ENCODE measurements around the gene SPOCK1. TPM values are rescaled to one million over a fixed set of nuclear protein-coding genes. Genes with fewer than 3 reads are reported as not detected.

The SPOCK1 gene
- total and polyA plus RNA-seq, 2 experiments from 2014 or later = 8.2 to 10.5 TPM

DNA sequence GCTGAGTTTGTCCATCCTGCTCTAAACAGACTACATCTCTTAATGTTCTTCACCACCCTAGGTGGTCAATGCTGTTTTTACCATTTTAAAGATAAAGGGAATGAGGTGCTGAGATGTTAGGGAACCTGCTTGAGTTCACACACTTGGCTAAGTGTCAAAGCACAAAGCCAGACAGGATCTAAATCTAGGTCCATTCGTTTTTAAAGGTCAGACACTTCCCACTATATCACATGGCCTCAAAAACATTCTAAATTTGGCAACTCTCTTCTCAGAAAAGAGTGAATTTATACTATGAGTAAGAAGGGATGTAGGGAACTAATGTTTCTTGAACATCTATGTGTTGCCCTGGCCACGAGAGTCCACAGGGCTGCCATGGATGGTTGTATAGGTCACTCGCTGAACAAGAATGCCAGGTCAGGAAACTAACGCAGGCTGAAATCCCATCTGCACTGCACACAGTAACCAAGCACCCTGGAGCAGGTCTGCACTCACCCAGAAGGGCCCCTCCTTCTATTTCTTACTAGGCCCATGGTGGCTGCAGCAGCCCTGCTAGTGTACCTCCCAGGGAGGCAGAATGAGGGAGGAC is 213.0 kb downstream of the SPOCK1 start:
- Histone ChIP-seq H2AFZ (no peak overlapping the region), H3K4me3 (no peak overlapping the region), H3K9me2 (ENCODE audit: insufficient read depth) (peaks cover 7% of the 10 kb centered on the region; the same call in 1 of the 2 replicates), H3K27ac (ENCODE audit: low read depth) (no peak overlapping the region), H3K79me2 (replicated peaks; ENCODE audit: insufficient read depth) (no peaks in the 10 kb centered on the region), H4K20me1 (replicated peaks; ENCODE audit: insufficient read depth) (no peaks in the 10 kb centered on the region), H3K27me3 (ENCODE audit: insufficient read depth) (no peaks in the 10 kb centered on the region), H3K36me3 (ENCODE audit: insufficient read depth) (no peaks in the 10 kb centered on the region), H3K4me1 (ENCODE audit: insufficient read depth) (no peaks in the 10 kb centered on the region), H3F3A (replicated peaks; ENCODE audit: low read depth) (no peaks in the 10 kb centered on the region), H3K4me2 (no peak overlapping the region)
- Mint-ChIP-seq H3K36me3 (ENCODE audit: low read depth) (no peaks in the 10 kb centered on the region), H3K4me1 (peaks cover 2% of the 10 kb centered on the region; the same call in 1 of the 3 replicates), H3K27ac (no peak overlapping the region), H3K9me3 (no peaks in the 10 kb centered on the region; the same call in 2 of the 3 replicates), H3K27me3 (ENCODE audit: insufficient read depth, low read depth, poor library complexity) (peaks cover 3% of the 10 kb centered on the region), H3K4me3 (no peak overlapping the region)
- no peak for DNase-seq (ENCODE audit: low spot score)
- ATAC-seq = no peak
- TF ChIP-seq ZNF331 (CRISPR knock-in tag; IDR thresholded peaks at IDR 0.05; ENCODE audit: low read depth) (no peak), STAT1 (IDR thresholded peaks at IDR 0.05; ENCODE audit: unreplicated experiment) (no peak), POLR2AphosphoS5 (IDR thresholded peaks at IDR 0.05; ENCODE audit: low read depth) (no peak), EZH2phosphoT487 (IDR thresholded peaks at IDR 0.05; ENCODE audit: unreplicated experiment) (no peak), NANOG (IDR thresholded peaks at IDR 0.05; ENCODE audit: borderline replicate concordance) (no peak), EZH2 (IDR thresholded peaks at IDR 0.05; ENCODE audit: low read depth, unreplicated experiment) (no peak), CREB1 (CRISPR knock-in tag; IDR thresholded peaks at IDR 0.05; ENCODE audit: low read depth) (no peak), JUNB (IDR thresholded peaks at IDR 0.05; ENCODE audit: unreplicated experiment) (no peak)
- TF ChIP-seq, protein P1, sequence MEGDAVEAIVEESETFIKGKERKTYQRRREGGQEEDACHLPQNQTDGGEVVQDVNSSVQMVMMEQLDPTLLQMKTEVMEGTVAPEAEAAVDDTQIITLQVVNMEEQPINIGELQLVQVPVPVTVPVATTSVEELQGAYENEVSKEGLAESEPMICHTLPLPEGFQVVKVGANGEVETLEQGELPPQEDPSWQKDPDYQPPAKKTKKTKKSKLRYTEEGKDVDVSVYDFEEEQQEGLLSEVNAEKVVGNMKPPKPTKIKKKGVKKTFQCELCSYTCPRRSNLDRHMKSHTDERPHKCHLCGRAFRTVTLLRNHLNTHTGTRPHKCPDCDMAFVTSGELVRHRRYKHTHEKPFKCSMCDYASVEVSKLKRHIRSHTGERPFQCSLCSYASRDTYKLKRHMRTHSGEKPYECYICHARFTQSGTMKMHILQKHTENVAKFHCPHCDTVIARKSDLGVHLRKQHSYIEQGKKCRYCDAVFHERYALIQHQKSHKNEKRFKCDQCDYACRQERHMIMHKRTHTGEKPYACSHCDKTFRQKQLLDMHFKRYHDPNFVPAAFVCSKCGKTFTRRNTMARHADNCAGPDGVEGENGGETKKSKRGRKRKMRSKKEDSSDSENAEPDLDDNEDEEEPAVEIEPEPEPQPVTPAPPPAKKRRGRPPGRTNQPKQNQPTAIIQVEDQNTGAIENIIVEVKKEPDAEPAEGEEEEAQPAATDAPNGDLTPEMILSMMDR (conservative IDR thresholded peaks at IDR 0.05; ENCODE audit: low read depth in 2 of 2) = no peak
- TF ChIP-seq, protein P2, sequence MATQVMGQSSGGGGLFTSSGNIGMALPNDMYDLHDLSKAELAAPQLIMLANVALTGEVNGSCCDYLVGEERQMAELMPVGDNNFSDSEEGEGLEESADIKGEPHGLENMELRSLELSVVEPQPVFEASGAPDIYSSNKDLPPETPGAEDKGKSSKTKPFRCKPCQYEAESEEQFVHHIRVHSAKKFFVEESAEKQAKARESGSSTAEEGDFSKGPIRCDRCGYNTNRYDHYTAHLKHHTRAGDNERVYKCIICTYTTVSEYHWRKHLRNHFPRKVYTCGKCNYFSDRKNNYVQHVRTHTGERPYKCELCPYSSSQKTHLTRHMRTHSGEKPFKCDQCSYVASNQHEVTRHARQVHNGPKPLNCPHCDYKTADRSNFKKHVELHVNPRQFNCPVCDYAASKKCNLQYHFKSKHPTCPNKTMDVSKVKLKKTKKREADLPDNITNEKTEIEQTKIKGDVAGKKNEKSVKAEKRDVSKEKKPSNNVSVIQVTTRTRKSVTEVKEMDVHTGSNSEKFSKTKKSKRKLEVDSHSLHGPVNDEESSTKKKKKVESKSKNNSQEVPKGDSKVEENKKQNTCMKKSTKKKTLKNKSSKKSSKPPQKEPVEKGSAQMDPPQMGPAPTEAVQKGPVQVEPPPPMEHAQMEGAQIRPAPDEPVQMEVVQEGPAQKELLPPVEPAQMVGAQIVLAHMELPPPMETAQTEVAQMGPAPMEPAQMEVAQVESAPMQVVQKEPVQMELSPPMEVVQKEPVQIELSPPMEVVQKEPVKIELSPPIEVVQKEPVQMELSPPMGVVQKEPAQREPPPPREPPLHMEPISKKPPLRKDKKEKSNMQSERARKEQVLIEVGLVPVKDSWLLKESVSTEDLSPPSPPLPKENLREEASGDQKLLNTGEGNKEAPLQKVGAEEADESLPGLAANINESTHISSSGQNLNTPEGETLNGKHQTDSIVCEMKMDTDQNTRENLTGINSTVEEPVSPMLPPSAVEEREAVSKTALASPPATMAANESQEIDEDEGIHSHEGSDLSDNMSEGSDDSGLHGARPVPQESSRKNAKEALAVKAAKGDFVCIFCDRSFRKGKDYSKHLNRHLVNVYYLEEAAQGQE (IDR thresholded peaks at IDR 0.05; ENCODE audit: unreplicated experiment) = no peak
- TF ChIP-seq, protein P3, sequence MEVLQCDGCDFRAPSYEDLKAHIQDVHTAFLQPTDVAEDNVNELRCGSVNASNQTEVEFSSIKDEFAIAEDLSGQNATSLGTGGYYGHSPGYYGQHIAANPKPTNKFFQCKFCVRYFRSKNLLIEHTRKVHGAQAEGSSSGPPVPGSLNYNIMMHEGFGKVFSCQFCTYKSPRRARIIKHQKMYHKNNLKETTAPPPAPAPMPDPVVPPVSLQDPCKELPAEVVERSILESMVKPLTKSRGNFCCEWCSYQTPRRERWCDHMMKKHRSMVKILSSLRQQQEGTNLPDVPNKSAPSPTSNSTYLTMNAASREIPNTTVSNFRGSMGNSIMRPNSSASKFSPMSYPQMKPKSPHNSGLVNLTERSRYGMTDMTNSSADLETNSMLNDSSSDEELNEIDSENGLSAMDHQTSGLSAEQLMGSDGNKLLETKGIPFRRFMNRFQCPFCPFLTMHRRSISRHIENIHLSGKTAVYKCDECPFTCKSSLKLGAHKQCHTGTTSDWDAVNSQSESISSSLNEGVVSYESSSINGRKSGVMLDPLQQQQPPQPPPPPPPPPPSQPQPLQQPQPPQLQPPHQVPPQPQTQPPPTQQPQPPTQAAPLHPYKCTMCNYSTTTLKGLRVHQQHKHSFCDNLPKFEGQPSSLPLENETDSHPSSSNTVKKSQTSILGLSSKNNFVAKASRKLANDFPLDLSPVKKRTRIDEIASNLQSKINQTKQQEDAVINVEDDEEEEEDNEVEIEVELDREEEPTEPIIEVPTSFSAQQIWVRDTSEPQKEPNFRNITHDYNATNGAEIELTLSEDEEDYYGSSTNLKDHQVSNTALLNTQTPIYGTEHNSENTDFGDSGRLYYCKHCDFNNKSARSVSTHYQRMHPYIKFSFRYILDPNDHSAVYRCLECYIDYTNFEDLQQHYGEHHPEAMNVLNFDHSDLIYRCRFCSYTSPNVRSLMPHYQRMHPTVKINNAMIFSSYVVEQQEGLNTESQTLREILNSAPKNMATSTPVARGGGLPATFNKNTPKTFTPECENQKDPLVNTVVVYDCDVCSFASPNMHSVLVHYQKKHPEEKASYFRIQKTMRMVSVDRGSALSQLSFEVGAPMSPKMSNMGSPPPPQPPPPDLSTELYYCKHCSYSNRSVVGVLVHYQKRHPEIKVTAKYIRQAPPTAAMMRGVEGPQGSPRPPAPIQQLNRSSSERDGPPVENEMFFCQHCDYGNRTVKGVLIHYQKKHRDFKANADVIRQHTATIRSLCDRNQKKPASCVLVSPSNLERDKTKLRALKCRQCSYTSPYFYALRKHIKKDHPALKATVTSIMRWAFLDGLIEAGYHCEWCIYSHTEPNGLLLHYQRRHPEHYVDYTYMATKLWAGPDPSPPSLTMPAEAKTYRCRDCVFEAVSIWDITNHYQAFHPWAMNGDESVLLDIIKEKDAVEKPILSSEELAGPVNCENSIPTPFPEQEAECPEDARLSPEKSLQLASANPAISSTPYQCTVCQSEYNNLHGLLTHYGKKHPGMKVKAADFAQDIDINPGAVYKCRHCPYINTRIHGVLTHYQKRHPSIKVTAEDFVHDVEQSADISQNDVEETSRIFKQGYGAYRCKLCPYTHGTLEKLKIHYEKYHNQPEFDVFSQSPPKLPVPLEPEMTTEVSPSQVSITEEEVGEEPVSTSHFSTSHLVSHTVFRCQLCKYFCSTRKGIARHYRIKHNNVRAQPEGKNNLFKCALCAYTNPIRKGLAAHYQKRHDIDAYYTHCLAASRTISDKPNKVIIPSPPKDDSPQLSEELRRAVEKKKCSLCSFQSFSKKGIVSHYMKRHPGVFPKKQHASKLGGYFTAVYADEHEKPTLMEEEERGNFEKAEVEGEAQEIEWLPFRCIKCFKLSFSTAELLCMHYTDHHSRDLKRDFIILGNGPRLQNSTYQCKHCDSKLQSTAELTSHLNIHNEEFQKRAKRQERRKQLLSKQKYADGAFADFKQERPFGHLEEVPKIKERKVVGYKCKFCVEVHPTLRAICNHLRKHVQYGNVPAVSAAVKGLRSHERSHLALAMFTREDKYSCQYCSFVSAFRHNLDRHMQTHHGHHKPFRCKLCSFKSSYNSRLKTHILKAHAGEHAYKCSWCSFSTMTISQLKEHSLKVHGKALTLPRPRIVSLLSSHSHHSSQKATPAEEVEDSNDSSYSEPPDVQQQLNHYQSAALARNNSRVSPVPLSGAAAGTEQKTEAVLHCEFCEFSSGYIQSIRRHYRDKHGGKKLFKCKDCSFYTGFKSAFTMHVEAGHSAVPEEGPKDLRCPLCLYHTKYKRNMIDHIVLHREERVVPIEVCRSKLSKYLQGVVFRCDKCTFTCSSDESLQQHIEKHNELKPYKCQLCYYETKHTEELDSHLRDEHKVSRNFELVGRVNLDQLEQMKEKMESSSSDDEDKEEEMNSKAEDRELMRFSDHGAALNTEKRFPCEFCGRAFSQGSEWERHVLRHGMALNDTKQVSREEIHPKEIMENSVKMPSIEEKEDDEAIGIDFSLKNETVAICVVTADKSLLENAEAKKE (CRISPR knock-in tag; IDR thresholded peaks at IDR 0.05) = no peak
- TF ChIP-seq, protein P4, sequence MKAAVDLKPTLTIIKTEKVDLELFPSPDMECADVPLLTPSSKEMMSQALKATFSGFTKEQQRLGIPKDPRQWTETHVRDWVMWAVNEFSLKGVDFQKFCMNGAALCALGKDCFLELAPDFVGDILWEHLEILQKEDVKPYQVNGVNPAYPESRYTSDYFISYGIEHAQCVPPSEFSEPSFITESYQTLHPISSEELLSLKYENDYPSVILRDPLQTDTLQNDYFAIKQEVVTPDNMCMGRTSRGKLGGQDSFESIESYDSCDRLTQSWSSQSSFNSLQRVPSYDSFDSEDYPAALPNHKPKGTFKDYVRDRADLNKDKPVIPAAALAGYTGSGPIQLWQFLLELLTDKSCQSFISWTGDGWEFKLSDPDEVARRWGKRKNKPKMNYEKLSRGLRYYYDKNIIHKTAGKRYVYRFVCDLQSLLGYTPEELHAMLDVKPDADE (IDR thresholded peaks at IDR 0.05) = no peak

Data from GM23338 (cell line).